SU-DHL-6 (cell line): ENCODE data around the gene ZC3H12C.

Experiments
- EZH2phosphoT487 ChIP-seq: fragments of 200-600 bp; sonication (generic), shearing (Covaris generic); conservative IDR thresholded peaks from 2 replicates; pipeline ENCODE4 v1.6.1; 2018; ENCODE audit warnings: mild to moderate bottlenecking, antibody characterized with exemption, low read length, moderate library complexity, mixed read lengths
- TF ChIP-seq, protein P1 (sequence below): fragments of 200-600 bp; sonication (generic); IDR thresholded peaks from one replicate; pipeline ENCODE4 v1.5.1; 2017; ENCODE audit warnings: antibody characterized with exemption, mild to moderate bottlenecking, low read length, moderate library complexity; ENCODE audit not compliant: insufficient read depth, poor library complexity, severe bottlenecking

DNA sequence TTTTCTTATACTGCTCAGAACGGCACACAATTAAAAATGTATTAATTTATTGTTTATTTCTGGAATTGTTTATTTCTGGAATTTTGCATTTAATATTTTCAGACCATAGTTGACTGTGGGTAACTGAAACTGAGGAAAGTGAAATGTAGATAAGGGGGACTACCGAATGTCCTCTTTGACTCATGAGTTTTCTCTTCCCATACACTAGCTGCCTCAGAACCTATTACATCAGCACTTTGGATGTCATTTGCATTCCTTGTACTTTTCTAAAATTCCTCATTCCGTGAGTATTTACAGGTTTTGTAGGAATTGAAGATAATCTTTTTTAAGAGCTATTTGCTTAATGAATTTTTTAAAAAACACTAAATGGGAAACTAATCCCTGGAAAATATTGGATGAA is 29.8 kb downstream of the ZC3H12C start:
- TF ChIP-seq, protein P1, sequence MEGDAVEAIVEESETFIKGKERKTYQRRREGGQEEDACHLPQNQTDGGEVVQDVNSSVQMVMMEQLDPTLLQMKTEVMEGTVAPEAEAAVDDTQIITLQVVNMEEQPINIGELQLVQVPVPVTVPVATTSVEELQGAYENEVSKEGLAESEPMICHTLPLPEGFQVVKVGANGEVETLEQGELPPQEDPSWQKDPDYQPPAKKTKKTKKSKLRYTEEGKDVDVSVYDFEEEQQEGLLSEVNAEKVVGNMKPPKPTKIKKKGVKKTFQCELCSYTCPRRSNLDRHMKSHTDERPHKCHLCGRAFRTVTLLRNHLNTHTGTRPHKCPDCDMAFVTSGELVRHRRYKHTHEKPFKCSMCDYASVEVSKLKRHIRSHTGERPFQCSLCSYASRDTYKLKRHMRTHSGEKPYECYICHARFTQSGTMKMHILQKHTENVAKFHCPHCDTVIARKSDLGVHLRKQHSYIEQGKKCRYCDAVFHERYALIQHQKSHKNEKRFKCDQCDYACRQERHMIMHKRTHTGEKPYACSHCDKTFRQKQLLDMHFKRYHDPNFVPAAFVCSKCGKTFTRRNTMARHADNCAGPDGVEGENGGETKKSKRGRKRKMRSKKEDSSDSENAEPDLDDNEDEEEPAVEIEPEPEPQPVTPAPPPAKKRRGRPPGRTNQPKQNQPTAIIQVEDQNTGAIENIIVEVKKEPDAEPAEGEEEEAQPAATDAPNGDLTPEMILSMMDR: no peak
- TF ChIP-seq EZH2phosphoT487: no peak
